B cell (primary cell): Measurements from ENCODE around the gene MOB3B. TPM values are rescaled to one million over a fixed set of nuclear protein-coding genes. Genes with fewer than 3 reads are reported as not detected.

Source experiments
- ATAC-seq: fragments of 200-7000 bp; cut with Tn5 transposase; one replicate; pipeline ENCODE4 v1.10.0; 2021; ENCODE audit warnings: low read depth, mild to moderate bottlenecking, moderate number of reproducible peaks, moderate library complexity
- CTCF ChIA-PET: fragments of 350-600 bp; sonication (Branson Sonifier 250); formaldehyde crosslinking; loops from one replicate; lab custom pipeline; 2021; ENCODE audit warnings: antibody characterized with exemption, inconsistent platforms; lab: Charles Lee
- POLR2A ChIA-PET: fragments of 350-600 bp; sonication (Branson Sonifier 250); formaldehyde crosslinking; loops from one replicate; lab custom pipeline; 2021; ENCODE audit warnings: antibody characterized with exemption; lab: Charles Lee
- DNase-seq: peaks from one replicate; pipeline ENCODE4 v3.0.0; 2013
- H2AFZ ChIP-seq: 2 replicates; pipeline ENCODE4 v1.6.1; 2012; ENCODE audit warnings: mild to moderate bottlenecking, low read depth, low read length; ENCODE audit not compliant: insufficient read depth, poor library complexity, severe bottlenecking
- H3K27ac ChIP-seq, 2 donors: 1 replicate in 1 of 2; 2 replicates in 1 of 2; pipeline ENCODE4 v1.5.1; 2012 to 2013; ENCODE audit warnings: low read length in 2 of 2, mild to moderate bottlenecking in 2 of 2, moderate library complexity in 1 of 2
- H3K27me3 ChIP-seq, 4 experiments: fragments of 200-600 bp in 1 of 4; sonication (generic) in 1 of 4; replicated peaks in 1 of 4; 1 replicate in 2 of 4; 2 replicates in 2 of 4; pipeline versions ENCODE4 v1.6.1 to v1.7.0; 2013 to 2016; ENCODE audit warnings: low read length in 3 of 4, mild to moderate bottlenecking in 2 of 4, mixed read lengths in 1 of 4, moderate library complexity in 1 of 4; ENCODE audit not compliant: insufficient read depth in 4 of 4, control insufficient read depth in 3 of 4; ENCODE audit errors: control extremely low read depth in 1 of 4
- H3K36me3 ChIP-seq, 2 experiments: replicated peaks in 1 of 2; 1 replicate in 1 of 2; 2 replicates in 1 of 2; pipeline versions ENCODE4 v1.6.1 to v1.7.1; 2013; ENCODE audit warnings: low read length in 1 of 2; ENCODE audit not compliant: insufficient read depth in 2 of 2, control insufficient read depth in 1 of 2; ENCODE audit errors: control extremely low read depth in 1 of 2, extremely low read depth in 1 of 2
- H3K4me1 ChIP-seq, 2 donors: fragments of 200-600 bp in 1 of 2; sonication (generic) in 1 of 2; 1 replicate in 1 of 2; 2 replicates in 1 of 2; pipeline versions ENCODE4 v1.5.1 to v1.6.1; 2013 to 2017; ENCODE audit warnings: low read length in 2 of 2; ENCODE audit not compliant: control insufficient read depth in 2 of 2, insufficient read depth in 2 of 2
- H3K4me2 ChIP-seq: replicated peaks from 2 replicates; pipeline ENCODE3; 2012; ENCODE audit warnings: mild to moderate bottlenecking, low read depth, low read length; ENCODE audit not compliant: poor library complexity, severe bottlenecking
- H3K4me3 ChIP-seq, 5 experiments: fragments of 200-600 bp in 1 of 5; sonication (generic) in 1 of 5; 1 replicate in 3 of 5; 2 replicates in 2 of 5; pipeline versions ENCODE4 v1.5.1 to v1.7.0; 2011 to 2016; ENCODE audit warnings: low read length in 4 of 5, mild to moderate bottlenecking in 4 of 5, low read depth in 2 of 5, control low read depth in 1 of 5, moderate library complexity in 1 of 5; ENCODE audit not compliant: insufficient read depth in 1 of 5; ENCODE audit errors: control extremely low read depth in 1 of 5, extremely low read depth in 1 of 5
- H3K79me2 ChIP-seq: fragments of 200-600 bp; sonication (generic); one replicate; pipeline ENCODE4 v1.6.0; 2016; ENCODE audit warnings: low read length; ENCODE audit not compliant: control insufficient read depth, insufficient read depth
- H3K9ac ChIP-seq: fragments of 200-600 bp; sonication (generic); 2 replicates; pipeline ENCODE4 v1.6.1; 2017; ENCODE audit warnings: mild to moderate bottlenecking, low read length, moderate library complexity
- H3K9me3 ChIP-seq, 3 donors: one replicate each; pipeline versions ENCODE4 v1.6.1 to v1.7.1; 2013; ENCODE audit warnings: low read length in 2 of 3; ENCODE audit not compliant: control insufficient read depth in 2 of 3, insufficient read depth in 1 of 3; ENCODE audit errors: control extremely low read depth in 1 of 3
- H4K20me1 ChIP-seq: 2 replicates; pipeline ENCODE4 v1.6.0; 2012; ENCODE audit warnings: mild to moderate bottlenecking, low read length; ENCODE audit not compliant: insufficient read depth, control insufficient read depth, poor library complexity, severe bottlenecking
- H3K27ac Mint-ChIP-seq: one replicate; pipeline ENCODE4 v1.8.0; 2021; ENCODE audit warnings: mixed read lengths
- H3K27me3 Mint-ChIP-seq: one replicate; pipeline ENCODE4 v1.8.0; 2021; ENCODE audit warnings: mixed read lengths
- H3K4me1 Mint-ChIP-seq: one replicate; pipeline ENCODE4 v1.8.0; 2021; ENCODE audit warnings: mixed read lengths
- H3K4me3 Mint-ChIP-seq: one replicate; pipeline ENCODE4 v1.8.0; 2021; ENCODE audit warnings: mixed read lengths
- H3K9me3 Mint-ChIP-seq: one replicate; pipeline ENCODE4 v1.8.0; 2022; ENCODE audit warnings: mixed read lengths; ENCODE audit not compliant: insufficient read depth
- EZH2 ChIP-seq: IDR thresholded peaks from 2 replicates; pipeline ENCODE4 v1.6.1; 2012; ENCODE audit warnings: borderline replicate concordance, low read depth, mild to moderate bottlenecking, moderate library complexity, low read length; ENCODE audit not compliant: insufficient read depth, poor library complexity, severe bottlenecking
- whole genome bisulfite sequencing: methylation state at CpG from one replicate; pipeline ENCODE4 v1.1.5; 2013; ENCODE audit warnings: missing lambda C conversion rate; ENCODE audit not compliant: insufficient coverage; 5-methylcytosine and 5-hydroxymethylcytosine counted together
- intact Hi-C: fragments of 100-400 bp; cut with micrococcal nuclease; formaldehyde crosslinking; loops from one replicate; pipeline ENCODE4 v1.10.0; 2022
- polyA plus RNA-seq: library from polyadenylated mRNA; depleted of rRNA; stranded (reverse); fragments of >200 nt; gene quantifications from 2 replicates; pipeline ENCODE4 v1.2.3, GENCODE V29; 2012
- total RNA-seq, 2 donors: library from RNA; stranded (reverse); fragments of 120-200 nt in 1 of 2; gene quantifications; 1 replicate in 1 of 2; 2 replicates in 1 of 2; pipeline versions ENCODE4 v1.2.3 to v1.2.4, GENCODE V29; 2013 to 2022
- TF ChIP-seq, protein P1 (sequence below): fragments of 200-600 bp; IDR thresholded peaks from one replicate; pipeline ENCODE4 v1.8.0; 2022; ENCODE audit warnings: antibody characterized with exemption, mild to moderate bottlenecking

MOB3B gene
- total and polyA plus RNA-seq, 2 donors (not counting 1 experiment from before 2014, with no cell fraction given): 7.3 to 7.9 TPM

DNA sequence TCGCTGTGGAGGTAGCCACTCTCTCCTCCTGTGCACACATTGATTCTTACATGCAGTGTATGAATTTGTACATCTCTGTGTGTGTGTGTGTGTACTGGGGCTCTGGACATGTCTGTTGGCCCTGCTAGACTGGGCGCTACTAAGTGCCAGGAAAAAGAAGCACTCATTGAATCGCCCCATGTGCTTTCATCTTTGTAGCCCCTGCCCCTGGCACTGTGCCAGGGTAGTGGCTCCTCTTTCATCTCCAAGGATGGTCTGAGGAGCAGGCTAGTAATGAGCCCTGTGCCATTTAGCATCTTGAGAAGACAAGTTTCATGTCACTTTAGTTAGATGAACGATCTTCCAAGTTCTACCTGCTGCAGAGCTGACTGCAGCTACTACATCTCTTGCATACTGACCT lies 198.2 kb downstream of the MOB3B start:
- Histone ChIP-seq H3K4me2 (no peak overlapping the region), H3K9ac (no peak overlapping the region), H3K27me3 (no peaks in the 10 kb centered on the region), H3K4me3 (no peak overlapping the region), H4K20me1 (no peaks in the 10 kb centered on the region), H3K79me2 (peaks cover 7% of the 10 kb centered on the region), H2AFZ (no peak overlapping the region), H3K9me3 (no peaks in the 10 kb centered on the region), H3K4me1 (peaks cover 6 to 9% of the 10 kb centered on the region in 2 donors), H3K27ac (no peak overlapping the region), H3K36me3 (peaks cover 6 to 35% of the 10 kb centered on the region in 2 experiments)
- Mint-ChIP-seq H3K27ac (no peak overlapping the region), H3K4me3 (no peak overlapping the region), H3K27me3 (no peaks in the 10 kb centered on the region), H3K4me1 (peaks cover 8% of the 10 kb centered on the region), H3K9me3 (no peaks in the 10 kb centered on the region)
- POLR2A ChIA-PET: no interaction called here
- DNase-seq (no peak), ATAC-seq (no peak)
- TF ChIP-seq, protein P1, sequence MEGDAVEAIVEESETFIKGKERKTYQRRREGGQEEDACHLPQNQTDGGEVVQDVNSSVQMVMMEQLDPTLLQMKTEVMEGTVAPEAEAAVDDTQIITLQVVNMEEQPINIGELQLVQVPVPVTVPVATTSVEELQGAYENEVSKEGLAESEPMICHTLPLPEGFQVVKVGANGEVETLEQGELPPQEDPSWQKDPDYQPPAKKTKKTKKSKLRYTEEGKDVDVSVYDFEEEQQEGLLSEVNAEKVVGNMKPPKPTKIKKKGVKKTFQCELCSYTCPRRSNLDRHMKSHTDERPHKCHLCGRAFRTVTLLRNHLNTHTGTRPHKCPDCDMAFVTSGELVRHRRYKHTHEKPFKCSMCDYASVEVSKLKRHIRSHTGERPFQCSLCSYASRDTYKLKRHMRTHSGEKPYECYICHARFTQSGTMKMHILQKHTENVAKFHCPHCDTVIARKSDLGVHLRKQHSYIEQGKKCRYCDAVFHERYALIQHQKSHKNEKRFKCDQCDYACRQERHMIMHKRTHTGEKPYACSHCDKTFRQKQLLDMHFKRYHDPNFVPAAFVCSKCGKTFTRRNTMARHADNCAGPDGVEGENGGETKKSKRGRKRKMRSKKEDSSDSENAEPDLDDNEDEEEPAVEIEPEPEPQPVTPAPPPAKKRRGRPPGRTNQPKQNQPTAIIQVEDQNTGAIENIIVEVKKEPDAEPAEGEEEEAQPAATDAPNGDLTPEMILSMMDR: no peak
- no peak for TF ChIP-seq EZH2
- 95% methylated on average over 3 of the region's 4 CpGs for WGBS
- intact Hi-C loops: loop anchor here (5.0 kb wide), 3 partner anchors 36 to 131 kb away; no protein-coding TSS in a partner anchor
- CTCF ChIA-PET: interaction anchor here (0.8 to 10.0 kb wide), 9 partner anchors 10 to 224 kb away, joined by 3 to 395 read pairs (median 11); partner anchors contain the start of genes IFNK and MOB3B

DNA sequence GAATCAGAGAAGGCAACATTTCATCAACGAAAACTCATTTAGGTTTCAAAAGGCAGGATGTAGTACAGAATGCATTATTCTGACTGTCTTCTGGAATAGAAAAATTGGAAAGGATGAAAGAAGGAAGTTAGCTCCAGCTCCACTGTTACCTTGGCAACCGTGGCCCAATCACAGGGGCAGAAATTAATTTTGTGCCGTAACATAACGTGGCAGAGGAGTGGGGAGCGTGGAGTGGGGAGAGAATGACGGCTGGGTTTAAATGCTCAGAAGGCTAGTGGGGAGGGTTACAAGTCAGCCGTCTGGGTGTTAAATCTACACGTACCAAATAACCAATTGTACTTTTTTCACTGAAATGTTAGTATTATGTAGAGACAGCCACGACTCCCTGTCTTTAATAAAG lies 200.3 kb downstream of the MOB3B start:
- Mint-ChIP-seq H3K27ac (no peak overlapping the region), H3K4me3 (no peak overlapping the region), H3K4me1 (peaks cover 8% of the 10 kb centered on the region), H3K9me3 (no peaks in the 10 kb centered on the region), H3K27me3 (no peaks in the 10 kb centered on the region)
- H3K79me2 ChIP-seq: peaks cover 7% of the 10 kb centered on the region
- no peak overlapping the region for H3K4me2 ChIP-seq
- 74% methylated on average over 4 of the region's 9 CpGs for WGBS
- DNase-seq (no peak), ATAC-seq (no peak)
- peaks cover 6 to 9% of the 10 kb centered on the region in 2 donors for H3K4me1 ChIP-seq
- intact Hi-C loops: no loop called here
- POLR2A ChIA-PET: no interaction called here
- no peaks in the 10 kb centered on the region for H3K27me3 ChIP-seq
- CTCF ChIA-PET: interaction anchor here (1.2 to 10.0 kb wide), 4 partner anchors 160 to 219 kb away, joined by 3 to 395 read pairs (median 10); partner anchors contain the start of genes IFNK and MOB3B
- no peaks in the 10 kb centered on the region for H4K20me1 ChIP-seq
- H3K36me3 ChIP-seq: peaks cover 6 to 35% of the 10 kb centered on the region in 2 experiments
- H3K9ac ChIP-seq: no peak overlapping the region
- no peak overlapping the region for H2AFZ ChIP-seq
- H3K9me3 ChIP-seq: peaks cover 0 to 4% (median 0%) of the 10 kb centered on the region in 3 donors
- TF ChIP-seq EZH2: no peak
- TF ChIP-seq, protein P1: no peak
- H3K4me3 ChIP-seq: no peak overlapping the region
- no peak overlapping the region for H3K27ac ChIP-seq
